ENCODE results near the gene RBMS1. TPM values are rescaled to one million over a fixed set of nuclear protein-coding genes. Genes with fewer than 3 reads are reported as not detected.

The RBMS1 gene
- total and polyA plus RNA-seq, 3 donors from 2014 or later: 26.8 to 34.7 (median 30.0) TPM

DNA sequence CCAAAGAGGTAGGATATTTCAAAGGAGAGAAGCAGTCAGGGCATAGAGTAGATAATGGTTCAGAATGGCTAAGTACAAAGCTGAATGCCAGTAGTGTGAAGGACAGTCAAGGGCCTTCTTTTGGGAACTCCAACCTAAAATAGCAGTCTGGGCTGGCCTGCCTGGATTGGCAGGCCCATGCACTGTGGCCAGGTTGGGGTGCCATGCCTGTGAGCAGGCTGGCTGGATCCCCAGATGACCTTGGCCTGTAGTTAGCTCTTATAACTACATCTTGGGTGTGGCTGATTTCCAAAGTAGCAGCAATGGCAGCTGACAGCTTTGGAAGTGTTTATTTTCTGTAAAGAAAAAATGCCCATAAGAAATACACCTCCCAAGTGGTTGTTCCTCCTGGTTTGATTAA, 242.0 kb downstream of the RBMS1 start:
- TF ChIP-seq, protein P1, sequence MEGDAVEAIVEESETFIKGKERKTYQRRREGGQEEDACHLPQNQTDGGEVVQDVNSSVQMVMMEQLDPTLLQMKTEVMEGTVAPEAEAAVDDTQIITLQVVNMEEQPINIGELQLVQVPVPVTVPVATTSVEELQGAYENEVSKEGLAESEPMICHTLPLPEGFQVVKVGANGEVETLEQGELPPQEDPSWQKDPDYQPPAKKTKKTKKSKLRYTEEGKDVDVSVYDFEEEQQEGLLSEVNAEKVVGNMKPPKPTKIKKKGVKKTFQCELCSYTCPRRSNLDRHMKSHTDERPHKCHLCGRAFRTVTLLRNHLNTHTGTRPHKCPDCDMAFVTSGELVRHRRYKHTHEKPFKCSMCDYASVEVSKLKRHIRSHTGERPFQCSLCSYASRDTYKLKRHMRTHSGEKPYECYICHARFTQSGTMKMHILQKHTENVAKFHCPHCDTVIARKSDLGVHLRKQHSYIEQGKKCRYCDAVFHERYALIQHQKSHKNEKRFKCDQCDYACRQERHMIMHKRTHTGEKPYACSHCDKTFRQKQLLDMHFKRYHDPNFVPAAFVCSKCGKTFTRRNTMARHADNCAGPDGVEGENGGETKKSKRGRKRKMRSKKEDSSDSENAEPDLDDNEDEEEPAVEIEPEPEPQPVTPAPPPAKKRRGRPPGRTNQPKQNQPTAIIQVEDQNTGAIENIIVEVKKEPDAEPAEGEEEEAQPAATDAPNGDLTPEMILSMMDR (IDR thresholded peaks at IDR 0.05): no peak
- TF ChIP-seq POLR2A (IDR thresholded peaks at IDR 0.05): no peak
- Histone ChIP-seq H3K4me1 (no peaks in the 10 kb centered on the region), H3K4me3 (no peak overlapping the region), H3K9me3 (no peaks in the 10 kb centered on the region), H3K27me3 (no peaks in the 10 kb centered on the region), H3K27ac (no peak overlapping the region), H3K36me3 (ENCODE audit: low read depth, missing control alignments) (no peaks in the 10 kb centered on the region)
- intact Hi-C loops (cut with DNase I; ENCODE audit: low total_unique reads): no loop called here
- no peak for DNase-seq

DNA sequence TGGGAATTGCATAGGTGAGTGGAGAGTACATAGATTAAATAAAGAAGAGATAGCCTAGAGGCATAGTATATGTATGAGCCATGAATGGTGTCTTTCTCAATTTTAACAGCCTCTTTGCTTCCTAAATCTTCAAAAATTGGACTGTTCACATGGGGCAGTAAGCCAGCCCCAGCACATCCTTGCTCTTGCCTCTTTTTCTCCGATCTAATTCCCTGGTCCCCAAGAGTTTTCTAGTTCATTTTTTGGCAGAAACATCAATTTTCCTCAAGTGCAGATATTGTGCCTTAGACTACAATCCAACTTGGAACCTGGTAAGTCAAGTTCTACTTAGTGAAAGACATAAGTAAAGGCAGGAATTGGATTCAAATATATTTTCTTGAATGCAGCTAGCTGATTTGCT, 243.7 kb downstream of the RBMS1 start:
- TF ChIP-seq, protein P1 (IDR thresholded peaks at IDR 0.05): no peak
- TF ChIP-seq POLR2A (IDR thresholded peaks at IDR 0.05): no peak
- no peaks in the 10 kb centered on the region for H3K9me3 ChIP-seq
- no peaks in the 10 kb centered on the region for H3K4me1 ChIP-seq
- H3K36me3 ChIP-seq (ENCODE audit: low read depth, missing control alignments): no peaks in the 10 kb centered on the region
- WGBS, 2 donors: 50 to 69% methylated on average over 1 of the region's 1 CpG
- H3K27me3 ChIP-seq: no peaks in the 10 kb centered on the region
- no peak for DNase-seq
- no peak overlapping the region for H3K4me3 ChIP-seq
- no peak overlapping the region for H3K27ac ChIP-seq
- intact Hi-C loops (cut with DNase I; ENCODE audit: low total_unique reads): no loop called here

GRCh38 chr2:160247296-160248035, 246.1 kb downstream of the RBMS1 start:
- Histone ChIP-seq H3K27ac (no peak overlapping the region), H3K9me3 (no peaks in the 10 kb centered on the region), H3K36me3 (ENCODE audit: low read depth, missing control alignments) (no peaks in the 10 kb centered on the region), H3K4me3 (no peak overlapping the region), H3K27me3 (no peaks in the 10 kb centered on the region), H3K4me1 (no peaks in the 10 kb centered on the region)
- intact Hi-C loops (cut with DNase I; ENCODE audit: low total_unique reads): no loop called here
- DNase-seq: no peak
- TF ChIP-seq, protein P1 (IDR thresholded peaks at IDR 0.05): no peak
- no peak for TF ChIP-seq POLR2A (IDR thresholded peaks at IDR 0.05)
- 84 to 91% methylated on average over 6 of the region's 6 CpGs for WGBS, 2 donors

- intact Hi-C loops (cut with DNase I; ENCODE audit: low total_unique reads): no loop called here
- Histone ChIP-seq H3K27me3 (no peaks in the 10 kb centered on the region), H3K4me1 (no peaks in the 10 kb centered on the region), H3K4me3 (no peak overlapping the region), H3K9me3 (no peaks in the 10 kb centered on the region), H3K27ac (no peak overlapping the region), H3K36me3 (ENCODE audit: low read depth, missing control alignments) (no peaks in the 10 kb centered on the region)
- no peak for DNase-seq
- 84 to 87% methylated on average over 2 of the region's 2 CpGs for WGBS, 2 donors
- TF ChIP-seq, protein P1 (IDR thresholded peaks at IDR 0.05): no peak
- no peak for TF ChIP-seq POLR2A (IDR thresholded peaks at IDR 0.05)
Measured at GRCh38 chr2:160246356-160246755, 247.3 kb downstream of the RBMS1 start.

DNA sequence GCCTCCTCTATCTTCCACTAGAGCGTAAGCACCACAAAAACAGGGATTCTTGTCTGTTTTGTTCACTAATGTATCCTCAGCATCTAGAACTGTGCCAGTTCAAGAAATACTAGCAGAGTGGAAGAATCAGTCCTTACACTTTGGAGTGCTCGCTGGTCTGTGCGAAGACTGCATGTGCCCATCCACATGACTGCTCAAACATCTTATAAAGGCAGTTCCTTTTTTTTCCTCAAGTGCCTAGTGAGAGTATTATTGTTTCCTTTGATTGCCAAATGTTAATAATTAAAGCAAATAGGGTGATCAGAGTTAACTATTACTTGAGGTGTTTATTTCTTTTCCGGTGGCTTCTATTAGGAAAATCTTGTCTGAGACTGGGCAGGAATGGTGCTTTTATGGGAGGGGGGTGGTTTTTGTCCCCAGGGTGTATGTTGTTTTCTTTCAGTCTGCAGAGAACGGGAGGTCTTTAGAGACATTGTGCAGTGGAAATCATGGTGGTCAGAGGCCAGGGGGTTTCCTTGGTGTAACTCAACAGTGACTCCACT, 247.9 kb downstream of the RBMS1 start:
- no peaks in the 10 kb centered on the region for H3K4me1 ChIP-seq
- no peak overlapping the region for H3K27ac ChIP-seq
- H3K9me3 ChIP-seq: no peaks in the 10 kb centered on the region
- TF ChIP-seq POLR2A (IDR thresholded peaks at IDR 0.05): no peak
- TF ChIP-seq, protein P1 (IDR thresholded peaks at IDR 0.05): no peak
- WGBS, 2 donors: 96% methylated on average over 5 of the region's 5 CpGs
- H3K36me3 ChIP-seq (ENCODE audit: low read depth, missing control alignments): no peaks in the 10 kb centered on the region
- H3K27me3 ChIP-seq: no peaks in the 10 kb centered on the region
- no peak for DNase-seq
- H3K4me3 ChIP-seq: no peak overlapping the region
- intact Hi-C loops (cut with DNase I; ENCODE audit: low total_unique reads): no loop called here
